Activated CD4-positive, CD25-positive, alpha-beta regulatory T cell treated with anti-CD3 and anti-CD28 coated beads, Interleukin-2, amount 50 U/mL, for 16 hours (primary cell): Measurements from ENCODE around the gene PTPRN2.
A peak's percentile ranks its signal among the peaks of the same experiment; 100 is the strongest.
"Not testable (repeated sequence)": the region's sequence is repeated elsewhere in the genome, so short reads cannot be mapped to it uniquely, and the experiment has no call there.

Experiments used
- DNase-seq: peaks from one replicate; pipeline ENCODE4 v3.0.0-alpha.2; 2020; ENCODE audit warnings: low read depth, low spot score

The PTPRN2 gene

GRCh38 chr7:157579425-157579824 lies 1008.2 kb downstream of the PTPRN2 start:
- DNase-seq, result no peak

- DNase-seq, result no peak
Observed at GRCh38 chr7:157577796-157578339, 1009.8 kb downstream of the PTPRN2 start.

GRCh38 chr7:157577061-157577460 lies 1010.6 kb downstream of the PTPRN2 start:
- no peak for DNase-seq

GRCh38 chr7:157576415-157576814 lies 1011.2 kb downstream of the PTPRN2 start:
- peak; percentile 26 for DNase-seq

GRCh38 chr7:157575777-157576176 lies 1011.8 kb downstream of the PTPRN2 start:
- no peak for DNase-seq

- DNase-seq, result no peak
Observed at GRCh38 chr7:157574914-157575586, 1012.6 kb downstream of the PTPRN2 start.

- DNase-seq, result no peak
Observed at GRCh38 chr7:157574120-157574825, 1013.4 kb downstream of the PTPRN2 start.

GRCh38 chr7:157573244-157573643 lies 1014.4 kb downstream of the PTPRN2 start:
- DNase-seq, result no peak

- no peak for DNase-seq
Observed at GRCh38 chr7:157572622-157573021, 1015.0 kb downstream of the PTPRN2 start.

GRCh38 chr7:157570531-157571200 lies 1017.0 kb downstream of the PTPRN2 start:
- DNase-seq, result no peak

- DNase-seq, result no peak
Observed at GRCh38 chr7:157569967-157570366, 1017.7 kb downstream of the PTPRN2 start.

GRCh38 chr7:157568770-157569584 lies 1018.6 kb downstream of the PTPRN2 start:
- DNase-seq, result no peak

- no peak for DNase-seq
Observed at GRCh38 chr7:157568106-157568769, 1019.4 kb downstream of the PTPRN2 start.

GRCh38 chr7:157567666-157568065 lies 1020.0 kb downstream of the PTPRN2 start:
- DNase-seq, result no peak

GRCh38 chr7:157566631-157567006 lies 1021.0 kb downstream of the PTPRN2 start:
- DNase-seq, result no peak

GRCh38 chr7:157565981-157566630 lies 1021.5 kb downstream of the PTPRN2 start:
- DNase-seq, result no peak

- DNase-seq, result no peak
Observed at GRCh38 chr7:157565201-157565626, 1022.4 kb downstream of the PTPRN2 start.

- no peak for DNase-seq
Observed at GRCh38 chr7:157564517-157565177, 1023.0 kb downstream of the PTPRN2 start.

GRCh38 chr7:157563467-157564135 lies 1024.0 kb downstream of the PTPRN2 start:
- not testable (repeated sequence) for DNase-seq
